GM19023 (cell line): Measurements from ENCODE around the gene PIEZO2.

Experiments used
- ATAC-seq: cut with Tn5 transposase; IDR thresholded peaks from one replicate; pipeline ENCODE4 v1.9.1; 2021; ENCODE audit warnings: mild to moderate bottlenecking, moderate library complexity; ENCODE audit not compliant: unreplicated experiment

Gene PIEZO2

DNA sequence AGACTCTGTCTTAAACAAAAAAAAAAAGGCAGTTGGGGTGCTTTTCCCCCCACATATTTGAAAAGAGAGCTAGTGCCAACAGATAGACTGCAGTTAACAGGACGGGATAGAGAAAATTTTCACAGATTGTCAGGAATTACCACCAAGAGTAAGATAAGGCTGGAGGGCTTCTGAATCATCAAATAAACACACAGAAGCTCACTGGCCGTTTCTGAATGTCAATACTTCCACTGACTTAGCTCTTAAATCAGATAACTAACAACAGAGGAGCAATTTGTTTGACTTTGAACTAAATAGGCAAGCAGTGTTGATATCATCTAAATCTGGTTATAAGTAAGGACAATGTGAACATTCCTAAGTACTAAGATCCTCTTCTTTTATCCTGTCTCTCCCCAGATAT is 34.7 kb downstream of the PIEZO2 start:
- ATAC-seq: no peak

DNA sequence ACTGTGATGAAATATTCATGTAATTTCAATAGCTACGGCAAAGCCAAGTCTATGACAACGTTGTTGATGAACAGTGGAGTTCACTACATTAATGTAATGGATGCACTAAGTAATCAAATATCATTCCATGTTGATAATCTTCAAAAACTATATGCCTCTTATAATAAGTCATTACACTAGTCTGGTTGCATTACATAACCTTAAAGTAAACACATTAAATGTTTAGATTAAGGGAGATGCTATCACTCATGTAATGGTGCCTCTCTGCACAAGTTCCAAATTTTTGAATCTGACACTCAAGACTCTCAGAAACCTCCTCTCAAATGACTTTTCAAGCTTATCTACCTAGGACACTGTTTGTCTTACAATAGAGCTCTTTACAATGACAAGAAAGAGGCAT is 35.4 kb downstream of the PIEZO2 start:
- ATAC-seq: no peak

DNA sequence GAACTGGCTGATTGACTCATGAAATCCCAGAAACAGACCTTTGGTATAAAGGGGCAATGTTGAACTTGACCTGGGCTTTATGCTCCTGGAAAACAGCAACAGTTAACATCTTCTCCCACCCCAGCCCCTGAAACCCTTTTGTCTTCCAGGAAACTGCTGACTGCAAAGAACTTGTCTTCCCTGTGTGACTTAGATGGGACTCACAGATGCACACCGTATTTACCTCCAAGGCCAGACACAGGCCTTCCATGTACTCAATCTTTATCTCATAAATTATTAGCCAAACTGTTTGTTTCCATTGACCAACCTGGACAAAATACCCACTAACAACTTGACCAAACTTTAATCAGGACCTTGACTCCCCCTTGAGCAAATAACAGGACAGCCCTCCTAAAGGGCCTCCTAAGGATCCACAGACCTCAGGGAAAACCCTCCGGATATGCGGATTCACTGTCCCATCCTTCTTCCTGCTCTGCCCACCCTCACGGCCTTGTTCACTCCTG is 36.3 kb downstream of the PIEZO2 start:
- ATAC-seq: no peak

DNA sequence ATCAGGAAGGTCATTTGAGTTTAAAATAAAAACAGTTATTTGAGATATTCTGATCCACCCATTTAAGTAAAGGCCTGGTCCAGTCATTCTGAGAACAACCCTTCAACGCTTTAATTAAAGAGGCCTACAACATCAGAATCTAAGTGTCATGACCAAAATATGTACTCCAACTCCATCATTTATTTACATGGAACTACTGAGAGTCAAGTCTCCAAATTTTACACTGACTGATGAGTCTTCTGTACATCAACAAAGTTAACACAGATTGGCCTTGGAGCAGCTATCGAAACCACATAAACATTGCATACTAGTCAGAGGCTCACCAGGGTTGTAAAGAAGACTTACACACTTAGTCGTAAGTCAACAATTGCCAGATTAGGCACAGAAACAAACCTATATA is 37.1 kb downstream of the PIEZO2 start:
- no peak for ATAC-seq

DNA sequence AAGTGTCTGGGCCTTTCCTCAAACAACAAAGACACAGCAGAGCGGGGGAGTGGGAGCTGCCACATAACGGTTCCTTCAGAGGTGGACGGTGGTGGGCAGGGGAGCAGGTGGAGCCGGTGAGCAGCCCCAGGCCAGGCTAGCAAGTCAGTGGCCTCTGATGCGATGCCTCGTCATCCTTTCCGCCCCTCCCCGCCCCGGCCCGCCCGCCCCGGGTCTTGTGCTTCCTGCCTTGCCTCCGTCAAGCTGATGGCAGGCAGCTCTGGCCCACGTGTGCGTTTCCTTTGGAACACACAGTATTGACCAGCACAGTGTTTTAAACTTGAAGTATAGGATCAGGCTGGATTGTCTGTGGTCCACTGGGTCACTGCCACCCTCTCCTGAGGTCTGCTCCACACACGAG is 38.9 kb downstream of the PIEZO2 start:
- ATAC-seq: no peak

DNA sequence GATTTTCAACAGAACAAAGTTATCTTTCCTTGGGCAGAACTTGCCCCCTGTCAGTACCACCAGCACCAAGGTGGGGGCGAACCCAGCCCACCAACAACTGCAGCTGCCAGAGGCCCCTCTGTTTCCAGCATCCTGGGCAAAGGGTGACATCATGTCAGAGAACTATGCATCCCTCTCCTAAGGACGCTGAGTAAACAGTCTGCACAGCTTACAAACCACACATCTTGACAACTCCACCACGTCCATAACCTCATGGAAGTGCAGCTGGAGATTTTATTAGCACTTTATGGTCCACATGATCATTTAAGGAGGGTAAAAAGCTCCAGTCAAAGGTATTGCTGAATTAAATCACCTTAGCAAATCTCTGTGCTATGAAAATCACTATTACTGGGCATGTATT is 40.4 kb downstream of the PIEZO2 start:
- no peak for ATAC-seq

DNA sequence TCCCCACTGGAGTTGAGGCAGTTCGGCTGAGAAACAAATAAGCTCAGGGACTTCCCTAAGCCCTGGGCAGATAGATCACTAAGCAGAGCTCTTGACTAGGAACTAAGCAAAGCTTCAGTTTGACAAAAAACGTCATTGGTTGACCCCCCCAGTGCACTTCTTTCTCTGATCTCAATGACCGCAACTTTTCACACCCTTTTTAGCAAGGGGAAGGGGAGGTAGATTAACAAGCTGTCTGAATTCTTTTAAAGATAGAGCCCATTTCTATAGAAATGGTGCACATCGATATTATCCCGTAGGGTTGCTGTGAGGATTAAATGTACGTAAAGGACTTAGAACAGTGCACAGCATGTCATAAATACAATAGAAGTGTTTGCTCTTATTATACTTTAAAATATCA is 42.5 kb downstream of the PIEZO2 start:
- no peak for ATAC-seq

DNA sequence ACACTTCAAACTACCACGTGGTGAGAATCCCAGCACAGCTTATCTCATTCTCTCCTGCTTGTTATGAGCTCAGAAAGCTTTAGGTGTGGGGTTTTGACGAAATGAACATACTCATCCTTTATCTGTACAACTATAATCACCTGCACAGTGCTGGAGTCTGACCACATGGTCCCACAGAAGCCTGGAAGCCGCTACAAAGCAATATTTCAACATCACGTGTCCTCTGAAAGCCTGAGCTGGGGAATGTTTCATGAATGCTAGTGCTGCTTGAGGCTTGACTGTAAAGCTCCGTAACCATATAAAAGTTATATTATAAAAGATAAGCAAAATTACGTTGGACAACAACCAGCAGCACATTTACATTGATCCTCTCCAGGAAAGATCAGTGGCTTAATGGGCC is 43.9 kb downstream of the PIEZO2 start:
- no peak for ATAC-seq

DNA sequence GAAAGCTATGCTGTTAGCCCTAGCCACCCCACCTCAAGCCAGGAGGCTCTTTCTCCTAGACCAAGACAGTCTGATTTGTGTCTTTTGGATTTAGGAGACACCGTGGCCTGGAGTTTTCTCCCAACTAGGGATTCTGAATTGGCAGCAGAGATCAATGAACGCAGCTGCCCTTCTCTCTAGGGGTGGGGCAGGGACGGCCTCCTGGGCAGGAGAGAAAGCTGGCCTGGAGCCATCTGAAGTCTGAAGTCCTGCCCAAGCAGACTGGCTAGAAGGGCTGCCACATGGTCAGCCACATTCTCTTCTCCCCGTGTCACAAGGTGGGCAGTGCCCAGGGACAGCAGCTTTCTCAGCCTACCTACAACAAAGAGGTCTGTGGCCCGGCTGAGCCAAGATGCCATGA is 45.1 kb downstream of the PIEZO2 start:
- no peak for ATAC-seq

DNA sequence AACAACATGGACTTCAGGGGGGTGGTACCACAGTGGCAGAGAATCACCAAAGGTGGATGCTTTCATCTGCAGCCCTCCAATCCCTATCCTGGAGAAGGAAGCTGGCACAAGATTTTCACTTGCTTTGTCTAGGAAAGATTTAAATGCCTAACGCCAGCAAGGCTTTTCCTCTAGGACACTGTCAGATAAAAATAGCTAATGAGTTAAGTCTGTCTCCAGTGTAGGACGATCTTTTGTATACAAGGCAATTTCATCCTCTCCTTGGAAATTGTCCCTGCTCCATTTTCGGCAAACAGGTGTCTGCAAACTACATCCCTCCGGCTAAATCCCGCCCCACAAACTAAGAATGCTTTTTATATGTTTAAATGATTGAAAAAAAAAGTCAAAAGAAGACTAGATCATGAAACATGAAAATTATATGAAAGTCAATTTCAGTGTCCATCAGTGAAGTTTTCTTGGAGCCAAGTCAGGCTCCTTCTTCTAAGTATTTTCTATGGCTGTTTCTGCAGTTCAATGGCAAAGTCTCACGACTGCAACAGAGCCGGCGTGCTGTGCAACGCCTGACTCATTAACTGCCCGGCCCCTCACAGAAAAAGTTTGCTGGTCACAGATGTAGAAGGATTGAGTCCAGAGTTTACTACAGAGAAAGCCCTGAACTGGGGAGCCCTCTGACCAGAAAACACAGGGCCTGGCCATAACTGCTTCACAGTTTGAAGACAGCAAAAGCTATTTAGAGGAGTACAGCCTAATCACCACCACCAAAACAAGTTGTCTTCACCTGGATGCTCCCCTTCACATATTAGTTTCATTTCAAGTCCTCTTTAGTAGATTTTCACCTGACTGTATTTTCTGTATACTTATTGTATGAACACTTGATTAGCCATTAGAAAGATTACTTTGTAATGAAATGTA is 52.3 kb downstream of the PIEZO2 start:
- ATAC-seq: no peak

DNA sequence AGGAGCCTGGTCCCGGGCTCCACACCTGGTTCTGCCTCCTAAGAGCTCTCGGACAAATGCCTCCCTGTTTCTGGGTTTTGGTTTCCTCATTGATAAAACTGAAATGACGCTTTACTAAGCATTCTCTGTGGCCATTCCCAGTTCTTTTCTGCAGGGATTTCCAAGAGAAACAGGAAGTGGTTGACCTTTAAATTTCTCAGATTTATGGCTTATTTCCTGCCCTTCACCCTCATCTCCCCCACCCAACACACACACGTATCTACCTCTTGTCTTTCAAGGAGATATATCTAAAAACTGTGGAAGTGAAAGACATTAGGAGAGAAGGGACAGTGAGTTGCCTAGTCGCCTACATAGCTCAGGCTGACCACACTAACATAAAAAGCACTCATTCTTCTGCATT is 53.0 kb downstream of the PIEZO2 start:
- no peak for ATAC-seq

DNA sequence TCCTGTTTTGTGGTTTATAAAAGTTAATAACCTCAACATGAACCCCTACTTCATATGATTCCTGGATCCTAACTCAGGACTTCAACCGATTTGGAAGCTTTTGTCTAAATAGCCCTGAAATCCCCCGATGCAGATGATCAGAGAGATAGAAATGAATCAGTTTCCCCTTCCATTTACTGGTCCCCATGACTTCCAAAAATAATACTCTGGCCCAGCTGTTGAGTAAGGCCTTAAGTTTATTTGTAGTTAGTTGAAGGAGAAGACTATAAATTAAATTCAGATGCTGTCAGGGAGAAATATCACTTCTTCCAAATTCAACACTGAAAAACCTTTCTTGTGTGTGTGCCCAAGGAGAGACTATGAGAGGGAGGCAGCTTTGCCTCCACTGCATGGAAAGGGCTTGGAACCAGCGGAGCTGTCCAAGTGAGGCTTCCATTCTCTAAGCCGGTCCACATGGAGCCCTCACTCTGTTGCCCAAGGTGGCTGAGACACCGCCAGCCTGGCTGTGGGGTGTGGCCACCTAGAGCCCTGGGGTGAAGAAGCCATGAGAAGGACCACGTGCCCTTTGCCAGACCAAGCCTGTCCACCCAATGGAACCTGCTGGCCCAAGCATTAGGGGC is 53.6 kb downstream of the PIEZO2 start:
- ATAC-seq: no peak

DNA sequence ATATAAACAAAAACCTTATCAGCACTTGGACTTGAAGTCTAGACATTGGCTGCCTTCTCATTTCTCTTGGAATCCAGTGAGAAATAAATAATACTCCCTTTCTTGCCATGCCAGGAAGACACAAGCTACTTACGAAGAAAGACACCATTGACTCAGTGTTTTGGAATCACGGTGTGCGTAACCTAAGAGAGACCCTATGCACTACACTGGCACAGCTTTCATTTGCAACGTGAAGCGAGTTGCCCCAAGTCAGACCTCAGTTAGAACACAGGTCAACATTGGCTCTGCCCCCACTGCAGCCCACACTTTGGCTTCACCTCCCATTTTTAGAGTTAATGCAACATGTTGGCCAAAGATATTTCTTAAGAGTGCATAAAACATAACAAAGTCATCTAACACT is 54.2 kb downstream of the PIEZO2 start:
- ATAC-seq: no peak

DNA sequence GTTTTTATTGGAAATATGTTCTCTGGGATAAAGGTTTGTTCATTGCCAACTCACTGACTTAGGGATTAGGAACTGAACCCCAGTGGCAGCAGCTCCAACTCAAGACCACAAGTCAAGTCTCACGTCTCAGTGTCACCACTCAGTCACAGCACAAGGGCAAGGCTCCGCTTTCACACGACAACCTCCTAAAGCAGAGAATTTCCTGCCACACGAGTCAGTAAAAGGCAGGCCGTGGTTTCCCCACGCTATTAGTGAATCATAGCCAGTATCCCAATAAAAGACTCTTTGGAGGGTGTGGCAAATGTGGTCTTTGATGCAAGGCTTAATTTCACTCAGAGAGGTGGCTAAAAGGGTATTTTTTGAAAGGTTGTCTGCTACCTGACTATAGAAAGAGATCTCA is 57.6 kb downstream of the PIEZO2 start:
- ATAC-seq: no peak

DNA sequence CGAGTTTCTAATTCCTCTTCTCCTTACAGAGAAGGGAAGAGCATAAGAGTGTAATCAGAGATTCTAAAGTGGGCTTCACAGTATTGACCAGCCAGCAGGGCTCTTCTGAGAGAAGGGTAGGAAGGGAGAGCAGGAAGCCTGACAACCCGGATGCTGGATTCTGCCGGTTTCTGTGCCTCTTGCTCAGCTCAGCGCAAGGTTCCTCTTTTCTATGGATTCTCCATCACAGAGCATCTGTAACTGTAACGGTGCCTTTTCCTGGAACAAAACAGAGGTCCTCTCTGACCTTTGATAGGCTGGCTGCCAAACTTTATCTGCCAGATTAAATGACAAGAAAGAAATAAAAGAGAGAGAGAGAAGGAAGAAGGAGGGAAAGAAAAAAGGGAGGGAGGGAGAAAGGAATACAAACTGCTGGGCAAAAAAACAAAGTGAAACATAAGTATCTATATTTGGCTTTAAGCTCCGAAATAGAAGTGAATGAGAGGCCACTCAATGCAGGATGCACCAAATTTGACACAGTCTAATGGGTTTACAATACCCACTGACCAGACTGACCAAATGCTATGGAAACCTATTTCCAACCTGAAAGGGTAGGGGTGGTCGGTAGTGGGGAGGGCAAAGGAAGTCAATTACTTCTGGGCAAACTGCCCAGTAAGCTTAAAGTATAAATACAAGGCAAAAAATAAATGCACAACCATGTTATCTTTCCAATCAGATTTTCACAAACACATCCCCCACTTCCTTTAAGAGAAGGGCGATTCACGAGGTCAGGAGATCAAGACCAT is 59.2 kb downstream of the PIEZO2 start:
- ATAC-seq: no peak

DNA sequence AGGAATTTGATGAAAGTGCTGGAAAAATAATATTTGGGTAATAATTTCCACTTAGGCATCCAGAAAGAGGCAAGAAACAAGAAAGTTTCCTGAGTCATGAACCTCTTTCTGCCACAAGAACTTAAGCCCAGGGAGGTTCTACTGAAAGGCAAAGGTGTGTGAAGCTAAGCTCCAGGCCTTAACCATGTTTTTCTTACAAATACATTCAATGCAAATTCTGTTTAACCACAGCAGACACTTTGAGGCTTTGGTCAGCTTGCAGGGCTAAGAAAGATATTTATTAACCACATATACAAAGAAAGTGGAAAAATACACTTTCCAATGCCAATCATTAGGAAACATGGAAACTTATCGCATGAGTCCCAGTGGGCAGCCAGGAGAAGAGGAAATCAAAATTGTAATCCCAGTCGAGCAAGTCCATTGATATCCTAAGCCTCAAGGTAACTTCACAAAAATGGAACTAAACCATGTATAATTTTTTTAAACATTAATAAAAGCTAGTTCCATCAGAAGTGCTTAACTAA is 68.3 kb downstream of the PIEZO2 start:
- ATAC-seq: no peak

DNA sequence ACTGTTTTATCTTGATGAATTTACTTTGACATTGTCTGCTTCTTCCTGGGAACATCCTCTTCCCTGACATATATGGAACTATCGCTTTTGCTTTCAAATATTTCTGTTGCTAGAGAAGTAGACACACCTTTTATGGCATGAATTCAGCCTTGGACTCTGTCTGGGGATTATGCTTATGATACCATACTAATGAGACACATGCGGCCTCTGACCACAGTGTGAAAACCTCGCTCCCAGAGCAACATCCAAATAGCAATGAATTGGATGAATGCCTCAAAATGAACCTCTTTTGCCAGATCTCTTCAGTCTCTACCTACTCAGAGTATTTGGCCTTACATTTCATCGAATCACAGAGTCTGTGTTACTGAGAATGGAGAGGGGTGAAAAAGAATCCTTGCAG is 70.9 kb downstream of the PIEZO2 start:
- no peak for ATAC-seq

DNA sequence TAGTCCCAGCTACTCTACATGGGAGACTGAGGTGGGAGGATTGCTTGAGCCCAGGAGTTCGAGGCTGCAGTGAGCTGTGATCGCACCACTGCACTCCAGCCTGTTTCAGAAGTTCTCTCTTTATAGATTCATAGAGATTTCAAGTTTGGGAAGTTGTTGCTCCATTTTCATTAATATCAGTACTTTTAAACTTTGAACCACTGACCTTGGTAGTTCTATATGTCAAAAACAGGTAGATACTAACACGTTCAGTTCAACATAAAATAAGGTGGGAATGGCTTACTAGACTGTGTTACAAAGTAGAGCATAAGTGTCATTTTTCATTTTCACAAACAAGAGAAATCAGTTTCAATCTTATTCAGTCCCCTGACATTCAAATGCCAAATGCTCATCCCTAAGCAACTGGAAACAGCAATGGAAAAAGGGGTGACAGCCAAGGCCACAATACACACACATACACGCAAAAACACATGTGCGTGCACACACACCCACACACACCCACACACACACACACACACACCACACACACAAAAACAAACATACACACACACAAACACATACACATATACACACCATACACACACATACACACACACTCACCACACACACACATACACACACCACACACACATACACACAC is 71.7 kb downstream of the PIEZO2 start:
- no peak for ATAC-seq

DNA sequence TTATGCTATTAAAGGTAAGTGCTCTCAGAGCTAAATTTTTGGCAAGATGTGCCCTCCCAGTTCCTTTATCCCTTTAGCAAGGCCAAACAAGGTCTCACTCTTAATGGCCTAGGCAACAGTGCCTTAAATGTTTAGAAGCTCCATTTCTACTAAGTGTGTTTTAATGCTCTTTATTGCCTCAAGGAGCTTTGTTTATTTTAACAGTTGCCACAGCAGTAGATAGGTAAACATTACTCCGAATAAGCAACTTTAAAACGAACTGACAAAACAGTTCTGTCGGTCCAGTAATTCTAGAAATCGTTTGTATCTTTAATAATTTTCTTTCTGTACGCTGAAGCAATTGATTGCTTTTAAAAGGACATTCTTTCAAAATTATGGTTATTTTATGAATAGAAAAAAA is 74.5 kb downstream of the PIEZO2 start:
- ATAC-seq: no peak

DNA sequence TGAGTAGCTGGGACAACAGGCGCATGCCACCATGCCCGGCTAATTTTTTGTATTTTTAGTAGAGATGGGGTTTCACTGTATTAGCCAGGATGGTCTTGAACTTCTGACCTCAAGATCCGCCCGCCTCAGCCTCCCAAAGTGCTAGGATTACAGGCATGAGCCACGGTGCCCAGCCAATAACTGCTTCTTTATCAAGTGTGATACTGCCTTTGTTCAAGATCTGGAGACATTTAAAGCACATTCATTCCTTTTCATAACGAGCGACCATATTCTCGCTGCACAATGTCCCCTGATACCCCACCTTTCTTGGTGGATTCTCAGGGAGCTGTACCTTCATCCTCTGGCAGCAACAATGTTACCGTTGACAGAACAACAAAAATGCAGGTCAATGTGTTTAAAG is 75.4 kb downstream of the PIEZO2 start:
- ATAC-seq: no peak

DNA sequence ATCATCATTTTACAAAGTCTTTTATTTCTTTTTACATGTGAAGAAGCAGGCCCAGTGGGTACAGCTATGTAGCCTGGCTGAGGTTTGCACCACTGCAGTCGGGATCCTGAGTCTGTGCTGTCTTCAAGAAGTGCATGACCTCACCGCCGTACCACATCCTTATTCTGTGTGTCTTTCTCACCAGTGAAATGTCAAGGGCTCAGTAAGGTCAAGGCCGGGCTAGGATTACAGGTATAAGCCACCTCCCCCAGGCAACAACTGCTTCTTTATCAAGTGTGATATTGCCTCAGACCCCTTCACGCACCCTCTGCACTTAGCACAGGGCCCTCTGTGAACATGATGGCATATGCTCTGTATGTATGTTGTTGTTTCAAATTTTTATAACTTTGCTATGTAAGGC is 76.7 kb downstream of the PIEZO2 start:
- ATAC-seq: no peak
